Thyroid gland (tissue), 4 donors: ENCODE results near the gene TUBGCP2. TPM values are rescaled to one million over a fixed set of nuclear protein-coding genes. Genes with fewer than 3 reads are reported as not detected.

ENCODE experiments used
- DNase-seq, 2 donors: peaks; one replicate each; pipeline ENCODE4 v3.0.0-alpha.2; 2019
- H3K27ac ChIP-seq, 3 donors: fragments of 200-600 bp; sonication (generic); 1 replicate in 2 of 3; 2 replicates in 1 of 3; pipeline ENCODE4 v1.5.1; 2016 to 2019; ENCODE audit warnings: mild to moderate bottlenecking in 1 of 3, moderate library complexity in 1 of 3
- H3K27me3 ChIP-seq: fragments of 200-600 bp; sonication (generic); one replicate; pipeline ENCODE4 v1.5.1; 2019
- H3K36me3 ChIP-seq, 2 donors: fragments of 200-600 bp; sonication (generic); one replicate each; pipeline ENCODE4 v1.5.1; 2016 to 2019
- H3K4me1 ChIP-seq, 2 donors: fragments of 200-600 bp; sonication (generic); one replicate each; pipeline ENCODE4 v1.5.1; 2017 to 2019
- H3K4me3 ChIP-seq, 3 donors: fragments of 200-600 bp; sonication (generic); replicated peaks in 1 of 3; 1 replicate in 2 of 3; 2 replicates in 1 of 3; pipeline ENCODE4 v1.5.1; 2016; ENCODE audit warnings: mild to moderate bottlenecking in 1 of 3
- H3K9me3 ChIP-seq: fragments of 200-600 bp; sonication (generic); one replicate; pipeline ENCODE4 v1.5.1; 2017
- POLR2A ChIP-seq, 2 donors: fragments of 450-650 bp; IDR thresholded peaks; one replicate each; pipeline ENCODE4 v1.6.1; 2017; ENCODE audit warnings: antibody characterized with exemption in 2 of 2, mild to moderate bottlenecking in 2 of 2, moderate library complexity in 1 of 2
- WGBS, 2 donors: methylation state at CpG; one replicate each; pipeline ENCODE4 v1.1.5; 2017; 5-methylcytosine and 5-hydroxymethylcytosine counted together
- intact Hi-C: fragments of 100-400 bp; cut with DNase I; formaldehyde crosslinking; loops from one replicate; pipeline ENCODE4 v1.15.1; 2023
- total RNA-seq, 4 donors: library from RNA; depleted of rRNA; stranded (reverse); fragments of >200 nt; gene quantifications; one replicate each; pipeline ENCODE4 v1.2.3, GENCODE V29; 2016
- TF ChIP-seq, protein P1 (sequence below), 6 experiments: fragments of 200-600 bp in 3 of 6; fragments of 450-650 bp in 3 of 6; sonication (generic) in 3 of 6; IDR thresholded peaks; one replicate each; pipeline ENCODE4 v1.5.1; 2016 to 2019; ENCODE audit warnings: antibody characterized with exemption in 6 of 6, mild to moderate bottlenecking in 2 of 6, inconsistent platforms in 1 of 6, moderate library complexity in 1 of 6

The TUBGCP2 gene
- total RNA-seq, 4 donors from 2014 or later, result 56.5 to 73.3 (median 62.9) TPM

DNA sequence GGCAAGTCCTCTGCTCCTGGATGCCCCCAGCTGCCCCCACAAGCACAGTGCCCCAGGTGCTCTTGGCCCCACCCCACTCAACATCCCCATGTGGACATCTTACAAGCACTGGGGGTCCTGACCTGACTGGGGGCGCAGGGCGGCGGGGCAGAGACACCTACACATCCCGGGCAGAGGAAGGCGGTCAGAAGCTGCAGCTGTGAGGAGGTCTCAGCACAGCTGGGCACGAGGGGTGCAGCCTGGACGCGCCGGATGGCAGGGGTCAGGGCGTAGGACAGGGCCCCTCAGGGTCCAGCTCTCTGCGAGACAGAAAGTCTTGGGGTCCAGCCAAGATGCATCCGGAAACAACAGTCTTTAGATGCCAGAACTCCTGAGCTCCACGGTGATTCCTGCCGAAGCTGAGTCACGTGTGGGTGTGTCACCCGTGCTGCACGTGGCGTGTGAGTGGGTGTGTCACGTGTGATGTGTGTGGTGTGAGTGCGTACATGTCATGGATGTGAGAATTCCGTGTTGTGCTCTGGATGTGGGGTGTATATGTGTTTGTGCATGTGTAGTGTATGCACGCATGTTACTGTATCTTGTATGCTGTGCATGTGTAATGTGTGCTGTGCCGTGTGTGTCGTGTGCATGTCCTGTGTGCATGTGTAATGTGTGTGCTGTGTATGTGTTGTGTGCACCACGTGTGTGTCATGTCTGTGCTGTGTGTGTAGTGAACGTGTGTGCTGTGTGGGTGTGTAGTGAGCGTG, 65.9 kb downstream of the TUBGCP2 start:
- 85 to 91% methylated on average over 14 to 27 of the region's 27 CpGs for WGBS, 2 donors
- DNase-seq, result no peak
- Histone ChIP-seq H3K27me3 (peaks cover under 1% of the 10 kb centered on the region), H3K36me3 (no peaks in the 10 kb centered on the region), H3K9me3 (no peaks in the 10 kb centered on the region), H3K27ac (no peak overlapping the region), H3K4me3 (no peak overlapping the region), H3K4me1 (peaks cover 8 to 14% of the 10 kb centered on the region in 2 donors)
- TF ChIP-seq, protein P1, sequence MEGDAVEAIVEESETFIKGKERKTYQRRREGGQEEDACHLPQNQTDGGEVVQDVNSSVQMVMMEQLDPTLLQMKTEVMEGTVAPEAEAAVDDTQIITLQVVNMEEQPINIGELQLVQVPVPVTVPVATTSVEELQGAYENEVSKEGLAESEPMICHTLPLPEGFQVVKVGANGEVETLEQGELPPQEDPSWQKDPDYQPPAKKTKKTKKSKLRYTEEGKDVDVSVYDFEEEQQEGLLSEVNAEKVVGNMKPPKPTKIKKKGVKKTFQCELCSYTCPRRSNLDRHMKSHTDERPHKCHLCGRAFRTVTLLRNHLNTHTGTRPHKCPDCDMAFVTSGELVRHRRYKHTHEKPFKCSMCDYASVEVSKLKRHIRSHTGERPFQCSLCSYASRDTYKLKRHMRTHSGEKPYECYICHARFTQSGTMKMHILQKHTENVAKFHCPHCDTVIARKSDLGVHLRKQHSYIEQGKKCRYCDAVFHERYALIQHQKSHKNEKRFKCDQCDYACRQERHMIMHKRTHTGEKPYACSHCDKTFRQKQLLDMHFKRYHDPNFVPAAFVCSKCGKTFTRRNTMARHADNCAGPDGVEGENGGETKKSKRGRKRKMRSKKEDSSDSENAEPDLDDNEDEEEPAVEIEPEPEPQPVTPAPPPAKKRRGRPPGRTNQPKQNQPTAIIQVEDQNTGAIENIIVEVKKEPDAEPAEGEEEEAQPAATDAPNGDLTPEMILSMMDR (IDR thresholded peaks at IDR 0.05), result no peak
- no peak for TF ChIP-seq POLR2A (IDR thresholded peaks at IDR 0.05)
- intact Hi-C loops, result no loop called here

DNA sequence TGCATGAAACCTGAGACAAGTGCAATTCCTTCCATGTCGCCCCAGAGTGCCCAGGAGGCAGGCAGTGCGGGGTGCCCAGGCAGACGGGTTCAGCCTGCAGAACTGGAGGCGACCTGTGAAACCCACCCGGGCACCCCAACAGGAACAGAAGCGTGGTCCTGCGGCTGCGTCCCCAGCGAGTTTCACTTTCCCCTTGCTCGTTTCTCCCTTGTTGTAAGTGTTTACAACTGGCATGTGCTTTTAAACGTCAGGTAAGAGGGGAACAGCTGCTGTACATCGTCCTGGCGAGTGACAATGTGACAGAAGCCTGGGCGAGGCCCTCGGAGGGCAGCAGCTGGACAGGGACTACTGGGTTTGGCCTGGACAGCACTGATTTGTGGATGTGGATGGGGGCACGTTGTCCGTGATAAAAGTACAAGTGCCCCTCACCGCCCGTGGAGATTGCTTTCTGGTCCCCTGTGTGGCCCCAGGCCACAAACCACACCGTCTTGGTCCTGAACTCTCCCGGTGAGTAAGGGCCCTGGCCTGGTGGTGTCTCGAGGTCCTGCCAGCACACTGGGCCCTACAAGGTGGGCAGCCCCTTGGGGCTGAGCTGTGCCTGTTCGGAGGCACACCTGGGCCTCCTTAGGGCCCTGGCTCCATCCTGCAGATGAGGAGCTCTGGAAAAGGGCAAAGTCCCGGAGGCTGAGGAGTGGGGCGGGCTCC, 67.0 kb downstream of the TUBGCP2 start:
- H3K36me3 ChIP-seq, result no peaks in the 10 kb centered on the region
- intact Hi-C loops, result no loop called here
- DNase-seq, result no peak
- TF ChIP-seq, protein P1 (IDR thresholded peaks at IDR 0.05), result no peak
- TF ChIP-seq POLR2A (IDR thresholded peaks at IDR 0.05), result no peak
- peaks cover 12% of the 10 kb centered on the region for H3K27me3 ChIP-seq
- no peaks in the 10 kb centered on the region for H3K9me3 ChIP-seq
- H3K27ac ChIP-seq, result no peak overlapping the region
- no peak overlapping the region for H3K4me3 ChIP-seq
- 51 to 66% methylated on average over 19 to 25 of the region's 25 CpGs for WGBS, 2 donors
- peaks cover 16 to 25% of the 10 kb centered on the region in 2 donors for H3K4me1 ChIP-seq

DNA sequence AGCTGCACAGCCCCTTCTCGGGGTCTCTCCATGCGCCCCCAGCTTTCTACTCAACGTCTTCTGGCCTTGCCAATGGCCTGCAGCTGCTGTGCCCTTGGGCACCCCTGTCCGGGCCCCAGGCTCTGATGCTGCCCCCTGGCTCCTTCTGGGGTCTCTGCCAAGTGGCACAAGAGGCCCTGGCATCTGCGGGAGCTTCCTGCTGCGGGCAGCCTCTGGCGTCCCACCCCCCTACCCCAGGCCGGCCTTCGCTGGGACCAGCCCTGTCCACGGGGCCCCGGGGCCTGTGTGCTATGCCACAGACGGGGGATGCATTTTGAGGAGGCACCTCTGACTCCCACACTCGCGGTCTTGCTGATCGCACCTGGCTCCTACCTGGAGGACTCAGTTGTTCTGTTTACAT, 68.7 kb downstream of the TUBGCP2 start:
- Histone ChIP-seq H3K4me1 (peaks cover 23 to 34% of the 10 kb centered on the region in 2 donors), H3K27me3 (peaks cover 27% of the 10 kb centered on the region), H3K36me3 (no peaks in the 10 kb centered on the region), H3K4me3 (no peak overlapping the region), H3K27ac (no peak overlapping the region), H3K9me3 (no peaks in the 10 kb centered on the region)
- no peak for DNase-seq
- TF ChIP-seq POLR2A (IDR thresholded peaks at IDR 0.05), result no peak
- TF ChIP-seq, protein P1 (IDR thresholded peaks at IDR 0.05), result no peak
- intact Hi-C loops, result no loop called here
- 77% methylated on average over 11 to 12 of the region's 15 CpGs for WGBS, 2 donors

DNA sequence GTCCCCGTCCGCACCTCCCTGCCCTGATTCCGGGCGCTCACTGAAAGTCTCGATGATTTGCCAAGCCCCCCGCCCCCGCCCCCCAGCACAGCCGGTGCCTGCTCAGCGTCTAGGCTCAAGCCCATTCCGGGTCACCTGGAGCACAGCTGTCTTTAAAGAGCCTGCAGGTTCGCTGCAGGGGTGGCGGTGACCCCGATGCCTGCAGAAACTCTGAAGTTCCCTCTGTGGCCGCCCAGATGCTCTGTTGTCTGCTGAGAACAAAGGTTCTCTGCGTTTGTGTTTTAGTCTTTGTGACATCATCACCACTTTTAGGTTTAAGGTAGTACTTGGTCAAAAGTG, 70.2 kb downstream of the TUBGCP2 start:
- 57 to 66% methylated on average over 12 to 14 of the region's 15 CpGs for WGBS, 2 donors
- intact Hi-C loops, result no loop called here

More for the DNA sequence above, 70.2 kb downstream of the TUBGCP2 start:
- H3K4me1 ChIP-seq, result peaks cover 23 to 34% of the 10 kb centered on the region in 2 donors
- H3K27ac ChIP-seq, result no peak overlapping the region
- no peak overlapping the region for H3K4me3 ChIP-seq
- no peak for TF ChIP-seq POLR2A (IDR thresholded peaks at IDR 0.05)
- TF ChIP-seq, protein P1 (IDR thresholded peaks at IDR 0.05), result no peak
- no peak for DNase-seq
- peaks cover 27% of the 10 kb centered on the region for H3K27me3 ChIP-seq
- H3K9me3 ChIP-seq, result no peaks in the 10 kb centered on the region
- H3K36me3 ChIP-seq, result no peaks in the 10 kb centered on the region
